Omental fat pad (tissue), 4 donors: ENCODE data around the gene ITGA1. TPM values are rescaled to one million over a fixed set of nuclear protein-coding genes. Genes with fewer than 3 reads are reported as not detected.

ENCODE experiments used
- ATAC-seq: fragments of 150-250 bp; one replicate; pipeline ENCODE4 v1.9.1; 2016; ENCODE audit warnings: mild to moderate bottlenecking, moderate library complexity; ENCODE audit not compliant: low FRiP score
- DNase-seq: peaks from one replicate; pipeline ENCODE4 v3.0.0-alpha.2; 2019; ENCODE audit warnings: low spot score
- CTCF ChIP-seq, 3 donors: fragments of 450-650 bp; IDR thresholded peaks; one replicate each; pipeline ENCODE4 v1.5.1; 2016 to 2017; ENCODE audit warnings: antibody characterized with exemption in 3 of 3, mild to moderate bottlenecking in 3 of 3, moderate library complexity in 2 of 3
- total RNA-seq, 4 donors: library from RNA; depleted of rRNA; stranded (reverse); fragments of >200 nt; gene quantifications; one replicate each; pipeline ENCODE4 v1.1.0, GENCODE V29; 2016

Gene ITGA1
- total RNA-seq, 4 donors from 2014 or later = 23.0 to 181 (median 55.0) TPM

- no peak for DNase-seq
- TF ChIP-seq CTCF (IDR thresholded peaks at IDR 0.05) = no peak
- ATAC-seq = no peak
These were observed 17.3 kb downstream of the ITGA1 start for GRCh38 chr5:52804981-52805380.

GRCh38 chr5:52805615-52806014, 17.9 kb downstream of the ITGA1 start:
- DNase-seq (no peak), ATAC-seq (no peak)
- TF ChIP-seq CTCF (IDR thresholded peaks at IDR 0.05) = no peak

- DNase-seq (no peak), ATAC-seq (no peak)
- no peak for TF ChIP-seq CTCF (IDR thresholded peaks at IDR 0.05)
These were observed 19.3 kb downstream of the ITGA1 start for GRCh38 chr5:52807037-52807436.

- ATAC-seq = no peak
- DNase-seq = no peak
- TF ChIP-seq CTCF (IDR thresholded peaks at IDR 0.05) = no peak
These were observed 20.0 kb downstream of the ITGA1 start for GRCh38 chr5:52807723-52808122.

GRCh38 chr5:52808316-52808901, 20.7 kb downstream of the ITGA1 start:
- ATAC-seq = no peak
- DNase-seq = no peak
- TF ChIP-seq CTCF (IDR thresholded peaks at IDR 0.05) = no peak

- no peak for ATAC-seq
- no peak for TF ChIP-seq CTCF (IDR thresholded peaks at IDR 0.05)
- DNase-seq = no peak
These were observed 22.2 kb downstream of the ITGA1 start for GRCh38 chr5:52809884-52810283.

- TF ChIP-seq CTCF (IDR thresholded peaks at IDR 0.05) = no peak
- DNase-seq (no peak), ATAC-seq (no peak)
These were observed 22.7 kb downstream of the ITGA1 start for GRCh38 chr5:52810426-52810825.
